ENCODE measurements around the gene IZUMO2. TPM values are rescaled to one million over a fixed set of nuclear protein-coding genes. Genes with fewer than 3 reads are reported as not detected.
A peak's percentile ranks its signal among the peaks of the same experiment; 100 is the strongest.

The IZUMO2 gene
- polyA plus RNA-seq, 1 donor from 2014 or later = not detected

DNA sequence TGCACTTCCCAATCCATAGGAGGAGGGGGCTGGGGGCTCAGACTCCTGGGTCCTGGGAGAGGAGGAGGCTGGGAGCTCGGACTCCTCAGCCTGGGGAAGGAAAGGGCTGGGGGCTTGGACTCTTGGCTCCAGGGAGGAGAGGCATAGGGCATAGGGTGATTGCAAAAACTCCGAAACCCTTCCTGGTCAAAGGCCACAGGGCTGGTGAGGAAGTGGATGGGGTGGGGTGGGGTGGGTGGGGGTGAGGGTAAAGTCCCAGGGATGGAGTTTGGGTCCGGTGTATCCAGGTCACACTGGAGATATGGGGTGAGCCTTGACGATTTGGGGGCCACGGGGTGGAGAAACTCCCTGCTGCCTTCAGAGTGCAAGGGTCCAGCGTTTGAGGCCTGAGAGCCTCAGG, 43.1 kb upstream of the IZUMO2 start:
- Histone ChIP-seq H3K36me3 (ENCODE audit: insufficient read depth, low read length) (no peaks in the 10 kb centered on the region), H3K9me2 (ENCODE audit: insufficient read depth, low read length) (no peaks in the 10 kb centered on the region), H2AFZ (ENCODE audit: low read depth, low read length) (no peak overlapping the region), H3K4me2 (ENCODE audit: low read length) (no peak overlapping the region), H3K9me3 (ENCODE audit: low read length) (no peaks in the 10 kb centered on the region), H3K79me2 (replicated peaks; ENCODE audit: insufficient read depth, low read length) (no peaks in the 10 kb centered on the region), H3F3A (ENCODE audit: insufficient read depth, low read length, poor library complexity, severe bottlenecking) (no peaks in the 10 kb centered on the region), H4K20me1 (ENCODE audit: insufficient read depth) (no peaks in the 10 kb centered on the region), H3K4me3 (ENCODE audit: low read length) (no peak overlapping the region), H3K9ac (ENCODE audit: low read length) (no peak overlapping the region), H3K27me3 (ENCODE audit: insufficient read depth, low read depth, low read length) (peaks cover 24% of the 10 kb centered on the region), H3K27ac (ENCODE audit: low read length) (no peak overlapping the region)
- TF ChIP-seq EP300 (conservative IDR thresholded peaks at IDR 0.05; ENCODE audit: poor library complexity, severe bottlenecking) = no peak
- TF ChIP-seq POLR2AphosphoS5 (IDR thresholded peaks at IDR 0.05) = no peak
- TF ChIP-seq RAD21 (conservative IDR thresholded peaks at IDR 0.05) = no peak
- no peak for TF ChIP-seq MXI1 (conservative IDR thresholded peaks at IDR 0.05; ENCODE audit: poor library complexity, severe bottlenecking)
- no peak for TF ChIP-seq SMC3 (conservative IDR thresholded peaks at IDR 0.05; ENCODE audit: poor library complexity)

DNA sequence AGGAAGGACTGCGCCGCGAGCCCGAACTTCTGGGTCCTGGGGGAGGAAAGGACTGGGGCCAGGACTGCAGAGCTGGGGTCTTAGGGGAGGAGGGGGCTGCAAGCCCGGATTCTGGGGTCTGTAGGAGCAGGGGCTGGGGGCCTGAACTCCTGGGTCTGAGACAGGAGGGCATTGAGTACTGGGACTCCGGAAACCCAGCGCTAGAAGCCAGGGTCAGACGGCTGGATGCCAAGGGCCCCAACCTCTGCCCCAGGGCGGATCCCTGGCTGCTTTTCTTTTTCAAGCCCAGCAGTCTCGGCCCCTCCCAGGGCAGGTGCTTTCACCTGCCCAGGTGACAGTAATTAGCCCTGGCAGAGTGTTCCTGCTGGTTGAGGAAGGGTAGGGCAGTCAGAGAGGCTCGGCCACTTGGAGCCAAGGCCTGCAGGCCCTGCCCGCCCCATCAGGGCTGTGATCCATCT, 42.6 kb upstream of the IZUMO2 start:
- H3K4me3 ChIP-seq (ENCODE audit: low read length) = peak overlapping the region; percentile 56
- H3F3A ChIP-seq (ENCODE audit: insufficient read depth, low read length, poor library complexity, severe bottlenecking) = no peaks in the 10 kb centered on the region
- TF ChIP-seq EZH2 (IDR thresholded peaks at IDR 0.05; ENCODE audit: borderline replicate concordance, insufficient read depth, low read length, poor library complexity, severe bottlenecking) = no peak
- no peak for TF ChIP-seq EP300 (conservative IDR thresholded peaks at IDR 0.05; ENCODE audit: poor library complexity, severe bottlenecking)
- no peak for TF ChIP-seq MXI1 (conservative IDR thresholded peaks at IDR 0.05; ENCODE audit: poor library complexity, severe bottlenecking)
- TF ChIP-seq, protein P1, sequence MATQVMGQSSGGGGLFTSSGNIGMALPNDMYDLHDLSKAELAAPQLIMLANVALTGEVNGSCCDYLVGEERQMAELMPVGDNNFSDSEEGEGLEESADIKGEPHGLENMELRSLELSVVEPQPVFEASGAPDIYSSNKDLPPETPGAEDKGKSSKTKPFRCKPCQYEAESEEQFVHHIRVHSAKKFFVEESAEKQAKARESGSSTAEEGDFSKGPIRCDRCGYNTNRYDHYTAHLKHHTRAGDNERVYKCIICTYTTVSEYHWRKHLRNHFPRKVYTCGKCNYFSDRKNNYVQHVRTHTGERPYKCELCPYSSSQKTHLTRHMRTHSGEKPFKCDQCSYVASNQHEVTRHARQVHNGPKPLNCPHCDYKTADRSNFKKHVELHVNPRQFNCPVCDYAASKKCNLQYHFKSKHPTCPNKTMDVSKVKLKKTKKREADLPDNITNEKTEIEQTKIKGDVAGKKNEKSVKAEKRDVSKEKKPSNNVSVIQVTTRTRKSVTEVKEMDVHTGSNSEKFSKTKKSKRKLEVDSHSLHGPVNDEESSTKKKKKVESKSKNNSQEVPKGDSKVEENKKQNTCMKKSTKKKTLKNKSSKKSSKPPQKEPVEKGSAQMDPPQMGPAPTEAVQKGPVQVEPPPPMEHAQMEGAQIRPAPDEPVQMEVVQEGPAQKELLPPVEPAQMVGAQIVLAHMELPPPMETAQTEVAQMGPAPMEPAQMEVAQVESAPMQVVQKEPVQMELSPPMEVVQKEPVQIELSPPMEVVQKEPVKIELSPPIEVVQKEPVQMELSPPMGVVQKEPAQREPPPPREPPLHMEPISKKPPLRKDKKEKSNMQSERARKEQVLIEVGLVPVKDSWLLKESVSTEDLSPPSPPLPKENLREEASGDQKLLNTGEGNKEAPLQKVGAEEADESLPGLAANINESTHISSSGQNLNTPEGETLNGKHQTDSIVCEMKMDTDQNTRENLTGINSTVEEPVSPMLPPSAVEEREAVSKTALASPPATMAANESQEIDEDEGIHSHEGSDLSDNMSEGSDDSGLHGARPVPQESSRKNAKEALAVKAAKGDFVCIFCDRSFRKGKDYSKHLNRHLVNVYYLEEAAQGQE (IDR thresholded peaks at IDR 0.05; ENCODE audit: borderline replicate concordance) = no peak
- no peak for TF ChIP-seq SMC3 (conservative IDR thresholded peaks at IDR 0.05; ENCODE audit: poor library complexity)
- TF ChIP-seq, protein P2, sequence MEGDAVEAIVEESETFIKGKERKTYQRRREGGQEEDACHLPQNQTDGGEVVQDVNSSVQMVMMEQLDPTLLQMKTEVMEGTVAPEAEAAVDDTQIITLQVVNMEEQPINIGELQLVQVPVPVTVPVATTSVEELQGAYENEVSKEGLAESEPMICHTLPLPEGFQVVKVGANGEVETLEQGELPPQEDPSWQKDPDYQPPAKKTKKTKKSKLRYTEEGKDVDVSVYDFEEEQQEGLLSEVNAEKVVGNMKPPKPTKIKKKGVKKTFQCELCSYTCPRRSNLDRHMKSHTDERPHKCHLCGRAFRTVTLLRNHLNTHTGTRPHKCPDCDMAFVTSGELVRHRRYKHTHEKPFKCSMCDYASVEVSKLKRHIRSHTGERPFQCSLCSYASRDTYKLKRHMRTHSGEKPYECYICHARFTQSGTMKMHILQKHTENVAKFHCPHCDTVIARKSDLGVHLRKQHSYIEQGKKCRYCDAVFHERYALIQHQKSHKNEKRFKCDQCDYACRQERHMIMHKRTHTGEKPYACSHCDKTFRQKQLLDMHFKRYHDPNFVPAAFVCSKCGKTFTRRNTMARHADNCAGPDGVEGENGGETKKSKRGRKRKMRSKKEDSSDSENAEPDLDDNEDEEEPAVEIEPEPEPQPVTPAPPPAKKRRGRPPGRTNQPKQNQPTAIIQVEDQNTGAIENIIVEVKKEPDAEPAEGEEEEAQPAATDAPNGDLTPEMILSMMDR (IDR thresholded peaks at IDR 0.05; ENCODE audit: poor library complexity, severe bottlenecking) = no peak
- TF ChIP-seq RAD21 (conservative IDR thresholded peaks at IDR 0.05) = no peak
- no peak for TF ChIP-seq TAF1 (IDR thresholded peaks at IDR 0.05; ENCODE audit: low read depth)
- TF ChIP-seq POLR2AphosphoS5 (IDR thresholded peaks at IDR 0.05) = no peak
- H3K9me2 ChIP-seq (ENCODE audit: insufficient read depth, low read length) = no peaks in the 10 kb centered on the region
- no peaks in the 10 kb centered on the region for H3K36me3 ChIP-seq (ENCODE audit: insufficient read depth, low read length)
- H3K9ac ChIP-seq (ENCODE audit: low read length) = no peak overlapping the region
- H3K4me2 ChIP-seq (ENCODE audit: low read length) = no peak overlapping the region
- H4K20me1 ChIP-seq (ENCODE audit: insufficient read depth) = no peaks in the 10 kb centered on the region
- no peaks in the 10 kb centered on the region for H3K79me2 ChIP-seq (replicated peaks; ENCODE audit: insufficient read depth, low read length)
- no peak overlapping the region for H2AFZ ChIP-seq (ENCODE audit: low read depth, low read length)
- H3K27me3 ChIP-seq (ENCODE audit: insufficient read depth, low read depth, low read length) = peaks cover 24% of the 10 kb centered on the region
- H3K9me3 ChIP-seq (ENCODE audit: low read length) = no peaks in the 10 kb centered on the region
- H3K27ac ChIP-seq (ENCODE audit: low read length) = no peak overlapping the region

All from neural cell (in vitro differentiated cells).